OCI-LY7 (cell line): ENCODE data around the gene EGFR.

ENCODE experiments used
- CTCF ChIP-seq: fragments of 200-600 bp; sonication (generic); conservative IDR thresholded peaks from 2 replicates; pipeline ENCODE4 v1.5.1; 2014; ENCODE audit warnings: mild to moderate bottlenecking, antibody characterized with exemption, low read length, moderate library complexity, mixed read lengths
- EZH2phosphoT487 ChIP-seq: fragments of 200-600 bp; sonication (generic); IDR thresholded peaks from 2 replicates; pipeline ENCODE4 v1.6.1; 2018; ENCODE audit warnings: low read depth, borderline replicate concordance, mild to moderate bottlenecking, mixed run types, antibody characterized with exemption, low read length, moderate library complexity, mixed read lengths

- TF ChIP-seq CTCF, result no peak
- TF ChIP-seq EZH2phosphoT487, result no peak
These were observed 59.9 kb downstream of the EGFR start for GRCh38 chr7:55078465-55079372.
